ENCODE results near the gene FLYWCH1.

Gene FLYWCH1

GRCh38 chr16:2911638-2912329 is at the start of gene FLYWCH1:
FLYWCH1 (plus strand) TSS chr16:2911931; CDS start chr16:2929686, 17,755 bp downstream.
- peak; percentile 97 to 99 for DNase-seq (ENCODE audit: low read depth in 2 of 2)

DNA sequence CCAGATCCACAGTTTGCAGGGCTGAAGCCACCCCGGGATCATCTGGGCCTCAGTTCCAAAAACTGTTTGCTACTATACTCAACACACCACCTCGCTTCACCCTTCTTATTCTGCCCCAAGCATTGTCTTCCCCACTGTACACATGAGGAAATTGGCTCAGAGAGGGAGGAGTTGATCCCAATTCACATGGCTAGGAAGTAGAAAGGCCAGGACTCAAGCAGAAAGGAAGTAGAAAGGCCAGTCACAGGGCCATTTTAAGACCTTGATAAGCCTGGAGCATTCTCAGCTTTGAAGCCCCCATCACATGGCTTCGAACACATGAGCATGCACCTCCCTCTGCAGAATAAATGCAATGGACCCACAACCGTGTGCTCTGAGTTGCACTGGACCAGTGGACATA is 46.1 kb upstream of the FLYWCH1 start:
- DNase-seq (ENCODE audit: low read depth in 2 of 2), result no peak

GRCh38 chr16:2866431-2866830 is 45.3 kb upstream of the FLYWCH1 start:
- no peak for DNase-seq (ENCODE audit: low read depth in 2 of 2)

GRCh38 chr16:2867661-2867986 is 44.1 kb upstream of the FLYWCH1 start:
- DNase-seq (ENCODE audit: low read depth in 2 of 2), result no peak

DNA sequence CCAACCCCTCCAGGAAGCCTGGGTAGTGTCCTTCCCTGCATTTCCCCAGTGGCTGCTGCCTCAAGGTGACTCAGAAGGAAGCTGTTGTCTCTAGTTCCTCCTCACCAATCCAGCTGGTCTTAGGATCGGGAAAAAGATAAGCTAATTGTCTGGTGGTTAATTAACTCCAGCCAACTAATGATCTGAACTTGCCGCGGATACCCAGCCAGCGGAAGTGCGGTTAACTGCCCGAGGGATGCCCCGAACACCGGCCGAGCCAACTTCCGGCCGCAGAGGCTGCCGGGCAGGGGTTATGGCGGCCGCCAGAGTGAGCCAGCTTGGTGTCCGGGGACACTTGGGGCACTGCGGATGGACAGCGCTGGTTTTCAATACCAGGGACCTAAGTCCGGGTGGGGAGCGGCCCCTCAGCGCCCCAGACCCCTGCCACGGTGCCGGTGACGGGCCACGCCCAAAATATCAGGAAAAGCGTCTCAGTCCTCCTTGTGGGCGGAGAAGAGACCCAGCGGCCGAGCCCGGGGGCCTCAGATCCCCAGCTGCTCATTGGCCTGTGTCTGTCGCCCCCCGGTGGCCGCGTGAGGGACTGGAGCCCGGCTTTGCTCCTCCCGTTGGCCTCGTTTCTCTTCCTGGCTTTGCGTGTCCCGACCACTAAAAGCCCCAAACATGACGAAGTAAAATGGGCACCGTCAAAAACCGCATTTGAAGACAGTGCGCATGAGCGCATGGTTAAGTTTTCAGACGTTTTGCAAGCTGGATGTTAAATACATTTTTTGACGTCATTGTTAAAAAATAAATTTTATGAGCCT is 43.5 kb upstream of the FLYWCH1 start:
- peak; percentile 93 to 96 for DNase-seq (ENCODE audit: low read depth in 2 of 2)

- no peak for DNase-seq (ENCODE audit: low read depth in 2 of 2)
These were observed 39.8 kb upstream of the FLYWCH1 start for GRCh38 chr16:2871926-2872325.

DNA sequence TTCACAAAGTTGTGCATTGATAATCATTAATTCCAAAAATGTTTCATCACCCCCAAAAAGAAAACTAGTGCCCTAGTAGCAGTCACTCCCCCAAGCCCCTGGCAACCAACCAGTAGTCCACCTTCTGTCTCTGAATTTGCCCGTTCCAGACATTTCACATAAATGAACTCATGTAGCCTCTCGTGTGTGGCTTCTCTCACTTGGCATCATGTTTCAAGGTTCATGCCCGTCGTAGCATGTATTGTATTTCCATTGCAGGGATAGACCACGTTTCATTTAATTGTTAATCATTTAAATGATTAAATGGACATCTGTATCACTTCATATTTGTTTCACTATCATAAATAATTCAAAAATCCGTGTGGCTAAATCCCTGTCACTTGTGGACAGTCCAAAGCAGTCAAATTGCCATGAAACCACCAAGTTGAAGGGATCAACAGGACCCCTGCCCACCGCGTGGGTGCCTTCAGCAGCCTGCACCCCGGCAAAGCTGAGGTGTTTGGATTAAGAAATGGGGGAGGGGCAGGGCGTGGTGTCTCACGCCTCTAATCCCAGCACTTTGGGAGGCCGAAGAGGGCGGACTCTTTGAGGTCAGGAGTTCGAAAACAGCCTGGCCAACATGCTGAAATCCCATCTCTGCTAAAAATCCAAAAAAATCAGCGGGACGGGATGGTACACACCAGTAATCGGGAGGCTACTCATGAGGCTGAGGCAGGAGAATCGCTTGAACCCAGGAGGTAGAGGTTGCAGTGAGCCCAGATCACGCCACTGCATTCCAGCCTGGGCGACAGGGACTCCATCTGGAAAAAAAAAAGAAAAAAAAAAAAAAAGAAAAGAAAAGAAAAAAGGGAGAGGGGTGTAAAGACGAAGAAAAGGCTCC is 37.5 kb upstream of the FLYWCH1 start:
- DNase-seq (ENCODE audit: low read depth in 2 of 2), result no peak

- DNase-seq (ENCODE audit: low read depth in 2 of 2), result peak; percentile 41 to 60
These were observed 36.8 kb upstream of the FLYWCH1 start for GRCh38 chr16:2874912-2875362.

- no peak for DNase-seq (ENCODE audit: low read depth in 2 of 2)
These were observed 31.8 kb upstream of the FLYWCH1 start for GRCh38 chr16:2879854-2880508.

- no peak for DNase-seq (ENCODE audit: low read depth in 2 of 2)
These were observed 29.7 kb upstream of the FLYWCH1 start for GRCh38 chr16:2881783-2882649.

DNA sequence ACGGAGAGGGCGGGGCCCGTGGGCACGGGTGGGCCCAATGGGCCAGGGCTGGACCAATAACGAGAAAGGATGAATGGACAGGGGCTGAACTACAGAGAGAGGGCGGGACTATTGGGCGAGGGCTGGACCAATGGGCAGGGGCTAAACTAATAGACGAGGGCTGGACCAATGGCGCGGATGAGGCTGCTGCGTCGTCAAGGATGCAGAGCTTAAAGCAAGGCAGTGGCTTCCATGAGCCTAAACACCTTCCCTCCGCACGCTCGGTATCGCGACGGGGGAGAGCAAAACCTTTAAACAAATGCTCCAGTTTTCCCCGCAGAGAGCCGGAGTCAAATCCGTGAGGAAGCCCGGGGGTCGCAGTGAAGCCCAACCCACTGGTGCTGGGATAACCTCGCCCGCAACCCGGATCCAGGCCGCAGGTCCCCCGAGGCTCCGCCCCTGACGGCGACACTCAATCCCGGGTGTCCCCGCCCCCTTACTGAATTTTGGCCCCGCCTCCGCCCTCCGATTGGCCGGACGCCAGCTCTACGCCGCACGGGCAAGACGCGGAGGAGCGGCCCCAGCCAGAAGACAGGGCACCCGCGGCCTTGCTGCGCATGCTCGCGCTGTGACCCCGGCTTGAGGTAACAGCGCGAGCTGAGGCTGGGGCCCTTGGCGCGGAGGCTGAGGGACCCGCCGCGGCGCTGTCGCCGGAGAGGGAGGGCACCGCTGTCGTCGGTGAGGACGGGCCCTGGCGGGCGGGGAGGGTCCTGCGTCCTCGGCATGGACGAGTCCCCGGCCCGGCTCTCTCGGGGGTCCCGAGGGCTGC is 28.9 kb upstream of the FLYWCH1 start, which contains the start of gene FLYWCH2:
Gene FLYWCH2 (plus strand): TSS at position 566 of the 808 bp plus-strand sequence. CDS start 13,235 bp downstream, outside the sequence.
- peak; percentile 98 to 100 for DNase-seq (ENCODE audit: low read depth in 2 of 2)

DNA sequence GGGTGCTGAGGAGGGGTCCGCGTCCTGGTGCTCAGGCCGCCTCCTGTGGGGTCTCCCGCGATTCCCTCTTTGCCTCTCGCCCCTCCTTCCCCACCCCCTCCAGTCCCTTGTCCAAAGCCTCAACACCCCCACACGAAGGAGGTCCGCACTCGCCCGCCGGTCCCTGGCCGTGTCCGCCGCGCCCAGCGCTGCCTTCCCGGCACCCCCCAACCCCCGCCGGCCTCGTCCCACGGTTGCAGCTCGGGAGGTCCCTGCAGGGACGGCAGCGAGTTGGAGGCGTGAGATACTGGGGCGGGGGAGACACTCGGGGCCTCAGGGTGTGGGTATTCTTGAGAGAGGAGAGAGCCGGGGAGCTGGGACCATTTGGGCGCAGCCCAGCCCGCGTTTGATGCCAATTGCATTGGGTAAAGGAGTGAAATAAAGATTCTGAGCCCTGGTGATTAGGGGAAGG is 28.2 kb upstream of the FLYWCH1 start:
- DNase-seq (ENCODE audit: low read depth in 2 of 2), result no peak

DNA sequence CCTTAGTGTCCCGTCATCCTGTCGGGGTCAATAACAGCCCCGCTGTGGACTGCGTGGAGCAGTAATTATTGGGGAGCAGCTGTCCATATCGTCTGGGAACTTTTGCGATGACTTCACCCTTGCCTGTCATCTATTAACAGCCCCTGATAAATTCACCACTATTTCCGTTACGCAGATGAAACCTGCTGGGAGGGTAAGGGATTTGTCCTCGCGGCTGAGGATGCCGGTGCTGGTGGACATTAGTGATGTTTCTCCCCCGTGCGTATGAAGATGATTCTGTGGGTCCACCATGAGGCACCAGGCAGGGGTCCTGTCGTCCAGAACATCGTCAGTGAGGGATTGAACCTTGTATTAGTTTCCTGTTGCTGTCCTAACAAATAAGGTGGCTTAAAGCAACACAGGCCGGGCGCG is 27.7 kb upstream of the FLYWCH1 start:
- DNase-seq (ENCODE audit: low read depth in 2 of 2), result no peak

DNA sequence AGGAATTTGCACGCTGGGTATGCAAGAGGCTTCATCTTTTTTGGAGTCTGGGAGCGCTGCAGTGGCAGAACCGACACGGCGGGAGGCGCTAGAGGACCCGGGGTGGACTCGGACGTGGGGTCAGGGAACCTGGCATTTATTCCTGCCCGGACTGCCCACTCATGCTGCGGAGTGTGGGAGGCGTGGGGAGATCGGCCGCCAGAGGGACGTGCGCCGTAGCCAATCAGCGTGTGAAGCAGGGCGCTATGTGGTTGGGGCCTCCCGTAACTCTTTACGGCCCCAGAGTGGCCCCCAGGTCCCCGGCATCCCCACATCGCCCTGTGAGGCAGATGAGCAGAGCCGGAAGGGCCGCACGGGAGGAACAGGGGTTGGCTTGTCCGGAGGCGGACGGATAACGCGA is 17.5 kb upstream of the FLYWCH1 start:
- no peak for DNase-seq (ENCODE audit: low read depth in 2 of 2)

GRCh38 chr16:2895813-2896212 is 15.9 kb upstream of the FLYWCH1 start:
- DNase-seq (ENCODE audit: low read depth in 2 of 2), result no peak

DNA sequence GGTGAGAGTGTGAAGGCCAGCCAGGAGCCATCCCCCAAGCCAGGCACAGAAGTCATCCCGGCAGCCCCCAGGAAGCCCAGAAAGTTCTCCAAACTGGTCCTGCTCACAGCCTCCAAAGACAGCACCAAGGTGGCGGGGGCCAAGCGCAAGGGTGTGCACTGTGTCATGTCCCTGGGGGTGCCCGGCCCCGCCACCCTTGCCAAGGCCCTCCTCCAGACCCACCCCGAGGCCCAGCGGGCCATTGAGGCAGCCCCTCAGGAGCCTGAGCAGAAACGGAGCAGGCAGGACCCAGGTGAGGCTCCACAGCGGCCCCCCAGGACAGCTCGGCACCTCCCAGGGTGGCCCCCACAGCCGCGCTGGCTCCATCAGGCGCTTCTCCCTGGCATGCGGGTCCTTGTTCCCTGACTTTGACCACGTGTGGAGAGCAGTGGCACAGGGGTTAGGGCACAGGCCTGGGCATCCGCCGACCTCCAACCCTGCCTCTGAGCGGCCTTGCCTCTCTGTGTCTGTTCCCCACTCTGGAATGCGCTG is 15.2 kb upstream of the FLYWCH1 start:
- no peak for DNase-seq (ENCODE audit: low read depth in 2 of 2)

DNA sequence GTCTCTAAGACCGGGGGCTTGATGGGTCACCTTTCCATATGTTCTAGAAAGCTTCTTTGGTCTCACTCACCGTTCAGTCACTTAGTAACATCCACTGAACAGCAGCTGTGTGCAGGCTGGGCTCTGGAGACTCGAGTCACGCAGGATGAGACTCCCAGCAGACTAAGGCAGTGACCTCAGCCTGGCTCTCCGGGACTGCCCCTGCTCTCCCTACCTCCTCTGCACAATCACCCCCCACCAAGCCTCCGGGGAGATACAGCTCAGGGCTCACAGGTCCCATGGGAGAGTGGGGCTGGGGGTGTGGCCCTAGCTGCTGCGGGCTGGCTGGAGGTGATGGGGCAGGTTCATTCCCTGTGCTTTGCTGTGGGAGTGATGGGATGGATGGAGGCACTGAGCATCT is 14.6 kb upstream of the FLYWCH1 start:
- no peak for DNase-seq (ENCODE audit: low read depth in 2 of 2)

DNA sequence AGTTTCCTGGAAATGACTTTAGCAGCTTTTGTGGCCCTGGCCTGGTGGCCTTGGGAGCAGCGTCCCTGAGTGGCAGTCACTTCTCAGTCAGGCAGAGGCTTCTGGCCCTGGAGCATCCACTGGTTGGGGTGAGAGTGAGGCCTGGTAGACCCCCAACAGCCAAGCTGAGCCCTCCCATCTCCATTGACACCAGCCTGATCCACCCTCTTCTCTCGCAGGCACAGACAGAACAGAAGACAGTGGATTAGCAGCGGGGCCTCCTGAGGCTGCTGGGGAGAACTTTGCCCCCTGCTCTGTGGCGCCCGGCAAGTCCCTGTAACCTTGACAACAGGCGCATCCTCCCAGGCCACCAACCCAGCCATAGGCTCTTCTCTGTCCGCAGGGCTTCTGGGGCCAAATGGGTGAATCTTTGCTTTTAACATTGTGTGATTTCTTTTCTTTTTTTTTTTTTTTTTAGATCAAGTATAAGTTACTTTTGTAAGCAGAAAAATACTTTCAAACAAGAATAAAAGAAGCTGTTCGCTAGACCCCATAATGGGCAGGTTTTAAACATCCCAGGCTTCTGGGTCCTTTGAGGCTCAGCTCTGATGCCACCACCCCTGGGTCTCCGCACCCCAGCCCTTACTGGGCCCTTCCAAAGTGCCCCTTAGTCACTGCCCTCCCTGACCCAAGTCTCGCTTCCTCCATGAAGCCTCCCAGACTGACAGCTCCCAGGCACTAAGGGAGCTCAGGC is 12.7 kb upstream of the FLYWCH1 start:
- no peak for DNase-seq (ENCODE audit: low read depth in 2 of 2)

Data from stimulated activated CD4-positive, alpha-beta T cell treated with anti-CD3 and anti-CD28 coated beads, Interleukin-15, amount 100 ng/mL, for 48 hours (primary cell).